Motor neuron (in vitro differentiated cells): Measurements from ENCODE around the gene P2RY2. TPM values are rescaled to one million over a fixed set of nuclear protein-coding genes. Genes with fewer than 3 reads are reported as not detected.

Experiments
- ATAC-seq, 8 experiments: fragments of 200-7000 bp; cut with Tn5 transposase; replicated peaks in 6 of 8; 2 replicates each; pipeline ENCODE4 v1.8.0; 2021; ENCODE audit warnings: mild to moderate bottlenecking in 8 of 8, moderate library complexity in 8 of 8
- H3K27ac ChIP-seq, 2 donors: fragments of 250-450 bp; sonication (Bioruptor Pico); 2 replicates each; pipeline ENCODE4 v1.9.0; 2021; ENCODE audit warnings: antibody characterized with exemption in 2 of 2, mild to moderate bottlenecking in 2 of 2, moderate library complexity in 1 of 2
- H3K4me1 ChIP-seq, 2 donors: fragments of 250-450 bp; sonication (Bioruptor Pico); replicated peaks in 1 of 2; 2 replicates each; pipeline ENCODE4 v1.6.1; 2021; ENCODE audit warnings: antibody characterized with exemption in 2 of 2, mild to moderate bottlenecking in 2 of 2, moderate library complexity in 1 of 2
- H3K4me3 ChIP-seq, 5 donors: fragments of 250-450 bp; sonication (Bioruptor Pico); 2 replicates each; pipeline ENCODE4 v1.9.0; 2021; ENCODE audit warnings: antibody characterized with exemption in 5 of 5, mild to moderate bottlenecking in 5 of 5, moderate library complexity in 4 of 5
- WGBS, 10 experiments: fragments of 450-650 bp; shearing (Covaris generic); methylation state at CpG; one replicate each; pipeline ENCODE4 v1.0.0; 2022; 5-methylcytosine and 5-hydroxymethylcytosine counted together
- in situ Hi-C, 9 experiments: fragments of 400-800 bp; cut with MboI; loops; one replicate each; pipeline ENCODE4 v1.15.0; 2021; ENCODE audit warnings: low sequenced_read_pairs in 9 of 9, low pct_unique_long_range_greater_than_20kb in 2 of 9; ENCODE audit not compliant: unreplicated experiment in 9 of 9
- total RNA-seq, 8 experiments: library from RNA; unstranded; fragments of 300-600 nt; gene quantifications; 2 replicates each; pipeline versions ENCODE4 v1.2.3 to v1.2.4, GENCODE V29; 2022

P2RY2 gene
- total RNA-seq, 8 experiments from 2014 or later: 0.05 to 3.6 (median 0.14) TPM; not detected in 1

- no peak overlapping the region for H3K27ac ChIP-seq
- peaks cover 9 to 11% of the 10 kb centered on the region in 2 donors for H3K4me1 ChIP-seq
- no peak overlapping the region for H3K4me3 ChIP-seq
- ATAC-seq: peak; percentile 84 to 98 (median 88)
- 0 to 60% (median 40%) methylated on average over 1 to 6 of the region's 15 CpGs; no CpG with 5 or more reads in 4 of the 10 experiments for WGBS, 10 experiments
- in situ Hi-C loops: loop anchor here in 6 of 9 experiments (10.0 to 25.0 kb wide), 3 partner anchors 341 to 441 kb away; no protein-coding TSS in a partner anchor
These were observed 40.1 kb upstream of the P2RY2 start for GRCh38 chr11:73177778-73178539.

GRCh38 chr11:73178681-73179080, 39.4 kb upstream of the P2RY2 start:
- ATAC-seq: no peak
- Histone ChIP-seq H3K4me1 (peaks cover 9 to 11% of the 10 kb centered on the region in 2 donors), H3K4me3 (no peak overlapping the region), H3K27ac (no peak overlapping the region)
- in situ Hi-C loops: loop anchor here in 6 of 9 experiments (10.0 to 25.0 kb wide), 3 partner anchors 341 to 441 kb away; no protein-coding TSS in a partner anchor
- 35 to 100% (median 54%) methylated on average over 1 to 3 of the region's 4 CpGs; no CpG with 5 or more reads in 4 of the 10 experiments for WGBS, 10 experiments

DNA sequence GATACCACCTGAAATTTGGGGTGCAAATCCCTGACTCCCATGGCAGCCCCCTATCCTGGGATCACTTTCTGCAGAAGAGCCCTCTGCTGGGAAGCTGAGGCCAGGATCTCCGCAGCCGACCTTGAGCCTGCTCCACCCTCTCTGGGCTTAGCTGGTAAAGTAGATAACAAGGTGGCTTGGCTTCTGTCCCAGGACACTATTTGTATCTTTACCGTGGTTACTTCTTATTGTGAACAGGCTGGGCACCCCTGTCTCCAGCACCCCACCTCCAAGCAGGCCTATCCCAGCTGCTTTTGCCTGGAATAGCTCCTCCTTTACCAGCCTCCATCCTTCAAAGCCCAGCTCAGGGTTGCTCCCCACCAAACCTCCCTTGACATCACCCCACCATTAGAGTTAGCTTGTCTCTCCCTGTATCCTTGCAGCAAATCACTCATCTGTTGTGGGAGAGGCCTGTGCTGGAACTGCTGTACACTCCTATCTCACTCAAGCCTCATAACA, 35.2 kb upstream of the P2RY2 start:
- ATAC-seq: no peak
- 60 to 88% (median 60%) methylated on average over 1 to 3 of the region's 3 CpGs; no CpG with 5 or more reads in 7 of the 10 experiments for WGBS, 10 experiments
- Histone ChIP-seq H3K4me3 (no peak overlapping the region), H3K27ac (no peak overlapping the region), H3K4me1 (no peaks in the 10 kb centered on the region)
- in situ Hi-C loops: loop anchor here in 5 of 9 experiments (10.0 to 25.0 kb wide), 4 partner anchors 52 to 446 kb away; no protein-coding TSS in a partner anchor

DNA sequence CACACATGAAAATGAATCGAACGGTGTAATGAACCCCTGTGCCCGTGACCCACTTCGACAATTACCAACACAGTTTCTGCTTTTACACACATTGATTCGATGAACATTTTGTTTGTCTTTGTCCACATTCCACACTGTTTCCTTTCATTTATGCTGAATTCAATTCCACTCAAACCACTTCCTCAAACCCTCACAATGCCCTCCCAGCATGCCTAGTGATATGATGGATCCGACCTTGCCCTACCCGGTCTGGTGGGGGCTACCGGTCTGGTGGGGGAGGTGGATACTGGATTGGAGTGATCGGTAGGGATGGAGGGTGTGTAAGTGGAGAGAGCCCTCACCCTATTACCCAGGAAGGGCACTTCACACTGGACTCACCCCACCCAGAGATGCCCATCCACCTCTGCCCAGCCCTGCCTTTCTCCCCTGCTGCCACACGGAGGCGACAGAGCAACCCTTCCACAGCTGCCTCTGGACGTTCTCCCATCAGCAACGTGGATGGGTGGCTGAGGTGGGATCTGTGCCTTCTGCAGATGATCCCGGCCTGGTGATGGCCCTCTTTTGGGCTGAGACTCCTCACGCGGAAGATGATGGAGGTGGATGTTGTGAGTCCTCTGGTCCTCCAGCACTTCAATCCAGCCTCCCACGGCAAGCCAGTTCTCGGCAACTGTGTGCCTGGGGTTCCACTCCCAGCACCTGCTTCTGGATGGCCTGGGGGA, 33.0 kb upstream of the P2RY2 start:
- Histone ChIP-seq H3K4me1 (no peaks in the 10 kb centered on the region), H3K27ac (no peak overlapping the region), H3K4me3 (no peak overlapping the region)
- ATAC-seq: peak; percentile 39 to 99 (median 75)
- 8 to 93% (median 62%) methylated on average over 2 to 10 of the region's 18 CpGs; no CpG with 5 or more reads in 1 of the 10 experiments for WGBS, 10 experiments
- in situ Hi-C loops: loop anchor here in 6 of 9 experiments (5.0 to 25.0 kb wide), 5 partner anchors 47 to 448 kb away; no protein-coding TSS in a partner anchor

- in situ Hi-C loops: loop anchor here in 6 of 9 experiments (5.0 to 25.0 kb wide), 5 partner anchors 47 to 448 kb away; no protein-coding TSS in a partner anchor
- no peaks in the 10 kb centered on the region for H3K4me1 ChIP-seq
- 18 to 100% (median 70%) methylated on average over 1 to 5 of the region's 13 CpGs; no CpG with 5 or more reads in 4 of the 10 experiments for WGBS, 10 experiments
- no peak overlapping the region for H3K4me3 ChIP-seq
- peak in 3 of 8 experiments; percentile 17 to 84 (median 71) for ATAC-seq
- no peak overlapping the region for H3K27ac ChIP-seq
These were observed 32.3 kb upstream of the P2RY2 start for GRCh38 chr11:73185680-73186293.

DNA sequence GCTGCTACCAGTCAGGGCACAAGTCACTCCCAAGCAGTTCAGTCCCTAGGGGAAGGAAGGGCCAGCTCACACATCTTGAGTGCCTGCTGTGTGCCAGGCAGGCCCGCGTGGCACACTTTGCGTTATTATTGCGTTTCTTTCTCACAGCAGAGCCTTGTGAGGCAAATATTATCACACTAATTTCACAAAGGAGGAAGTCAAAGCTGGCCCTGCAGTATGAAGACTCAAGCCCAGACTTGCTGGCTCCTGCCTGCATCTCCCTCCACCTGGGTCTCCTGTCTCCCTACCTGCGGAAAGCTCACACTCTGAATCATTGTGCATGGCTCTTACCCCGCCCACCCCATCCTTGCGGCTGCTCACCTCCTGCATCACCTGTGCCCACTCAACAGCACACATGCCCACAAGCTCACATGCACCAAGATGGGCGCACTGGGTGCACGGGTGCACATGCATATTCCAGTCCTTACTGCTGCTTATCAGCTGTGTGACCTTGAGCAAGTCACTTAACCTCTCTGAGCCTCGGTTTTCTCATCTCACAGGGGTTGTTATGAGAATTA, 31.7 kb upstream of the P2RY2 start:
- in situ Hi-C loops: loop anchor here in 6 of 9 experiments (5.0 to 25.0 kb wide), 5 partner anchors 46 to 449 kb away; no protein-coding TSS in a partner anchor
- 67 to 100% (median 84%) methylated on average over 1 to 7 of the region's 10 CpGs; no CpG with 5 or more reads in 3 of the 10 experiments for WGBS, 10 experiments
- Histone ChIP-seq H3K27ac (no peak overlapping the region), H3K4me1 (no peaks in the 10 kb centered on the region), H3K4me3 (no peak overlapping the region)
- ATAC-seq: no peak

- WGBS, 10 experiments: 0 to 100% (median 80%) methylated on average over 1 to 3 of the region's 4 CpGs; no CpG with 5 or more reads in 3 of the 10 experiments
- in situ Hi-C loops: loop anchor here in 6 of 9 experiments (5.0 to 25.0 kb wide), 5 partner anchors 45 to 450 kb away; no protein-coding TSS in a partner anchor
- ATAC-seq: no peak
- H3K4me3 ChIP-seq: no peak overlapping the region
- H3K27ac ChIP-seq: no peak overlapping the region
- no peaks in the 10 kb centered on the region for H3K4me1 ChIP-seq
These were observed 31.2 kb upstream of the P2RY2 start for GRCh38 chr11:73186886-73187285.

GRCh38 chr11:73187854-73188253, 30.2 kb upstream of the P2RY2 start:
- Histone ChIP-seq H3K4me1 (no peaks in the 10 kb centered on the region), H3K27ac (no peak overlapping the region), H3K4me3 (no peak overlapping the region)
- in situ Hi-C loops: loop anchor here in 6 of 9 experiments (5.0 to 25.0 kb wide), 5 partner anchors 44 to 451 kb away; no protein-coding TSS in a partner anchor
- 20 to 86% (median 80%) methylated on average over 1 of the region's 1 CpG; no CpG with 5 or more reads in 7 of the 10 experiments for WGBS, 10 experiments
- ATAC-seq: no peak

DNA sequence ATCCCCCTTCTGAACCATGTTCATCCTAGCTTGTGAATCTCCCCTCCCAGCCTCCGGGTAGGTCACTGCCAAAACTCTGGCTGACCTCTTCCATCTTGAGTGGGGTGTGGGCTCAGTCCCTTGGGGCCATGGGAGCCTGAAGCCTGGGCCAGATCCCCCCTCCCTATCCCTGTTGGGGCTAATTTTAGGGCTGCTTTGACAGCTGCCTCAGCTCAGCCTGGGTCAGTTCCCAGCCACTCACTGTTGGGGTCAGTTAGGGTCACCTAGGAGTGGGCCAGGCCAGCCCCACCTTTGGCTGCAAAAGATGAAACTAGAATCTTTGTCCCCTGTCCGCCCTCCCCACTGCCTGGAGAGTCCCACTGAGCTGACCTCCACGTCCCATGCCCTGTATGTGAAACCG, 29.8 kb upstream of the P2RY2 start:
- Histone ChIP-seq H3K27ac (no peak overlapping the region), H3K4me3 (no peak overlapping the region), H3K4me1 (no peaks in the 10 kb centered on the region)
- ATAC-seq: no peak
- WGBS, 10 experiments: 65 to 100% (median 81%) methylated on average over 1 to 3 of the region's 4 CpGs; no CpG with 5 or more reads in 6 of the 10 experiments
- in situ Hi-C loops: loop anchor here in 6 of 9 experiments (5.0 to 25.0 kb wide), 5 partner anchors 44 to 451 kb away; no protein-coding TSS in a partner anchor

DNA sequence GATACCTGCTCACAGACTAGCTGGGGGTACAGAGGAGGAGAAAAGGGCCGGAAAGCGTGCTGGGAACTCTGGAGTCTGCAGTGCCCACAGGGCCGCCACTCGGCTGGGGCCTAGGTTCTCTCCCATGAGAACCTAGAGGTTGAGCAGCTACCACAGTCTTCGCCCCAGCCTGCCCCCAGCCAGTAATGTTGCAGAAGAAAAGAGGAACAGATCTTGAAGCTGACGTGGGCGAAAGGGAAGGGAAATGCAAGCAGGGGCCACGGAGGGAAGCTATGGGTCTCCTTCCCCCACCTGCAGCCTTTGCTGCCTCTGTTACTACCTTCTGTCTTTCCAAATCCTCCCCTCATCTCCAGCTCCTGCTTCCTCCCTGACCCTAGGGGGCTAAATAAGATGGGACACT, 28.8 kb upstream of the P2RY2 start:
- 33 to 90% (median 64%) methylated on average over 2 to 7 of the region's 8 CpGs; no CpG with 5 or more reads in 6 of the 10 experiments for WGBS, 10 experiments
- no peak overlapping the region for H3K27ac ChIP-seq
- H3K4me1 ChIP-seq: no peaks in the 10 kb centered on the region
- ATAC-seq: no peak
- no peak overlapping the region for H3K4me3 ChIP-seq
- in situ Hi-C loops: loop anchor here in 6 of 9 experiments (5.0 to 25.0 kb wide), 5 partner anchors 43 to 452 kb away; no protein-coding TSS in a partner anchor

GRCh38 chr11:73189723-73190556, 28.1 kb upstream of the P2RY2 start:
- in situ Hi-C loops: loop anchor here in 6 of 9 experiments (5.0 to 25.0 kb wide), 5 partner anchors 42 to 453 kb away; no protein-coding TSS in a partner anchor
- ATAC-seq: peak in 1 of 8 experiments; percentile 65
- no peak overlapping the region for H3K27ac ChIP-seq
- H3K4me1 ChIP-seq: no peaks in the 10 kb centered on the region
- H3K4me3 ChIP-seq: no peak overlapping the region
- WGBS, 10 experiments: 34 to 95% (median 46%) methylated on average over 3 to 4 of the region's 5 CpGs; no CpG with 5 or more reads in 6 of the 10 experiments
